ENCODE measurements around the gene DDX27.
A peak's percentile ranks its signal among the peaks of the same experiment; 100 is the strongest.

Gene DDX27

GRCh38 chr20:49247792-49248191 is 28.6 kb downstream of the DDX27 start:
- no peak for DNase-seq (ENCODE audit: low read depth in 3 of 3, low spot score in 1 of 3)

- DNase-seq (ENCODE audit: low read depth in 3 of 3, low spot score in 1 of 3): no peak
These were observed 29.1 kb downstream of the DDX27 start for GRCh38 chr20:49248301-49248700.

DNA sequence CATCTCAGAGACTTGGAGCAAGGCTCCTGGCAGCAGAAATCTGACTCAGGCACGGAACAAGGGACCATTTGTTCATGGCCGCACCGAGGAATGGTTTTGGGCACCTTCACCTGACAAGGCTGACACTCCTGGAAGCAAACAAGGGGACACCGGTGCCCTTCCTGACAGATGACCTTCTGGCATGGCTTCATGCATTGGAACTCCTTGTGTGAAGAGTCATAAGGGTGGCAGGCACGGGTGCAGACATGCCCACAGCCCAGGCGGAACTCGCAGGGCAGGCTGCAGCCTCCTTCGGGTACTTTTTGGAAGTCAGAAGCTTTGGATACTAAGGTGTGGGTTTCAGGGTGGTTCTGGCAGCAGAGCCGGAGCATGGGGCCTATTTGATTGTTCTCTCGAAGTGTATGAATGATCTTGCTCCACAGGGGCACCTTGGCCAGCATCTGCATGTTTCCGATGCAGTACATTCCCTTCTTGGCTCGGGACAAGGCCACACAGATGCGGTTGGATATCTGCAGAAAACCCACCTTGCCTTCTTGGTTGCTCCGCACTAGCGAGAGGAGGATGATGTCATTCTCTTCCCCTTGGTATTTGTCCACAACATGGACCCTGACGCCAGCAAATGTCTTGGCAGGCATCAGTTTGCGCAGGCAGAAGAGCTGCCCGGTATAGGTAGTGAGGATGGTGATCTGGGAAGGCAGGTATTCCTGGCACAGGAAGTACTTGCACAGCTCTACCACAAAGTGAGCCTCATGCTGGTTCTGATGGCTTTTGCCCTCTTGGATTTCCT is 29.9 kb downstream of the DDX27 start:
- no peak for DNase-seq (ENCODE audit: low read depth in 3 of 3, low spot score in 1 of 3)

DNA sequence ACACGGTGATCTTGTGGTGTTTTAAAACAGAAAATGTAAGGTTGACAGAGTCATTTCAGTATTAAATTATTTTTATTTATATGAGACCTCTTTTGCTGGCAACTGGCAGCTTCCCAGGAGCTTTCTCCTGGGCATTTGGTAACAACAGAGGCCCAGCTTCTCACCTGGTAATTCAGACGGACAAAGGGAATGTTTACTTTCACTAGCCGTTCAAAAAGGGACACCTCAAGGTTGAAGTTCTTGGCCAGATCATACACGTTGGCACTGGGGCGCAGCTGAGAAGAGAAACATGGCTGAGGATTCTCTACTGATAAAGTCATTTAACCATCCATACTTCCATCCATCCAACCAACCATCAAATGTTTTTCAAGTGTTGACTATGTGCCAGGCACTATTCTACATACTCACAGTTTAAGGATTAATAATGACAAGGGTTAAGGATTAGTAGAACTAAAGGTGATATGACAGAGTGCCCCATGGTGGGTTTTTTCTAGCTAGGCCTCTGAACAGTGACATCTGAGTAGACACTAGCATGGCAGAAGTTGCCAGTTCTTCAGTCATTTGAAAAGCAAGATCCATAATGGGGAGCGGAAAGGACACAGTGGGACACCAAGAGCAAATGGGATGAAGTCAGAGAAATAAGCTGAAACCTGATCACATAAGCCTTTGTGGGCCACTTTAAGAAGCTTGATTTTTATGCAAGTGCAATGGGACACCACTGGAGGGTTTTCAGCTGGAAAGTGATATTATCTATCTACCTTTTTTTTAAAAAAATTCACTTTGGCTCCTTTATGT is 33.5 kb downstream of the DDX27 start:
- no peak for DNase-seq (ENCODE audit: low read depth in 3 of 3, low spot score in 1 of 3)

GRCh38 chr20:49256261-49256660 is 37.0 kb downstream of the DDX27 start:
- no peak for DNase-seq (ENCODE audit: low read depth in 3 of 3, low spot score in 1 of 3)

- DNase-seq (ENCODE audit: low read depth in 3 of 3, low spot score in 1 of 3): no peak
These were observed 40.1 kb downstream of the DDX27 start for GRCh38 chr20:49259284-49259683.

- DNase-seq (ENCODE audit: low read depth in 3 of 3, low spot score in 1 of 3): no peak
These were observed 40.6 kb downstream of the DDX27 start for GRCh38 chr20:49259799-49260198.

DNA sequence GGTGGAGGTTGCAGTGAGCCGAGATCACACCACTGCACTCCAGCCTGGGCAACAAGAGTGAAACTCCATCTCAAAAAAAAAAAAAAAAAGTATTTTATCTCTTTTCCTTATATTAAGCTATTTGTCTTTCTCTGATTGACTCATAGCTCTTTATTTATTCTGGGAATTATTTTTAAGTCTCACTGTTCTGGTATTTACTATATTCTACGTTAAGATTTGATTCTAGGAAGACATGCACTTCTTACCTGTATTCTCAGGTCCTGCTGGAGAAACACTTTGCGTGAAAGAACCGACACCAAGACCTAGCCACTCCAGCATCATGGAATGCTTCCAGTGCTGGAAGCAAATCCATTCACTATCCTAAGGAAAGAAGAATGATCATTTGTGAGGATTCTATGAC is 41.0 kb downstream of the DDX27 start:
- DNase-seq (ENCODE audit: low read depth in 3 of 3, low spot score in 1 of 3): no peak

- no peak for DNase-seq (ENCODE audit: low read depth in 3 of 3, low spot score in 1 of 3)
These were observed 42.0 kb downstream of the DDX27 start for GRCh38 chr20:49261173-49261572.

DNA sequence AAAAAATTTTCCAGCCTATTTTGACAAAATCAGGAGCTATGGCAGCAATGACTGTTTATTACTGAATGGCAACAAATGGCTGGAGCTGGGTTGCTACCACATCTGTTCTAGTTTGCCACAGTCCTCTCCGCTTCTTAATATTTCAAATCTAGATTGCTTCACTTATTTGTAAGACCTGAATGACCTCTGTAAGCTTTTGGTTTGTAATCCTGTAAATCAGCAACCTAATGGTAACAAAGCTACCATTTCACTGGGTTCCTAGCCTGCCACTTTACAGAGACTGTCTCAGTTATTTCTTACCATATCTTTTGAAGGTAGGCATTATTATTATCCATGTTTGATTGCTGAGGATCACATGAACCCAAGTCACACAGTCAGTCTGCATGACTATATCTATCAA is 43.2 kb downstream of the DDX27 start:
- no peak for DNase-seq (ENCODE audit: low read depth in 3 of 3, low spot score in 1 of 3)

GRCh38 chr20:49267327-49267726 is 48.1 kb downstream of the DDX27 start:
- no peak for DNase-seq (ENCODE audit: low read depth in 3 of 3, low spot score in 1 of 3)

- no peak for DNase-seq (ENCODE audit: low read depth in 3 of 3, low spot score in 1 of 3)
These were observed 49.6 kb downstream of the DDX27 start for GRCh38 chr20:49268600-49269365.

DNA sequence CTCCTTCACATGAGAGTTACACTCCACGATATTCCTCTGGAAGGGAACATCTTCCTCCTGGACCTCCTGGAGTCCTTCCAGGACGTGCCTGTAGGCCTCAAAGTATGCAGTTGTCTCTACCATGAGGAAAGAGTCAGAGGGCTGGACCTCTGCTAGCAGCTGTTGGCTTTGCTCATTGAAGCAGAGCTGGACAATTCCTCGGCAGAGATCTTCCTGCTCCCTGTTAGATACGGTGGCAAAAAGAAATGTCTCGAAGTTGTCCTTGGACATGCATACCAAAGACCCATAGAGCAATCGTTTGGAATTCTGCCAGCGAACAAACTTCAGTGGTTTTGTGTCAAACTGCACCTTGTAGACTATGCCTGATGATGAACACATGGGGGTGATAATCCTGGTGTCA is 51.0 kb downstream of the DDX27 start:
- no peak for DNase-seq (ENCODE audit: low read depth in 3 of 3, low spot score in 1 of 3)

GRCh38 chr20:49270736-49271135 is 51.5 kb downstream of the DDX27 start:
- no peak for DNase-seq (ENCODE audit: low read depth in 3 of 3, low spot score in 1 of 3)

GRCh38 chr20:49272654-49273053 is 53.4 kb downstream of the DDX27 start:
- no peak for DNase-seq (ENCODE audit: low read depth in 3 of 3, low spot score in 1 of 3)

- DNase-seq (ENCODE audit: low read depth in 3 of 3, low spot score in 1 of 3): no peak
These were observed 54.6 kb downstream of the DDX27 start for GRCh38 chr20:49273696-49274277.

DNA sequence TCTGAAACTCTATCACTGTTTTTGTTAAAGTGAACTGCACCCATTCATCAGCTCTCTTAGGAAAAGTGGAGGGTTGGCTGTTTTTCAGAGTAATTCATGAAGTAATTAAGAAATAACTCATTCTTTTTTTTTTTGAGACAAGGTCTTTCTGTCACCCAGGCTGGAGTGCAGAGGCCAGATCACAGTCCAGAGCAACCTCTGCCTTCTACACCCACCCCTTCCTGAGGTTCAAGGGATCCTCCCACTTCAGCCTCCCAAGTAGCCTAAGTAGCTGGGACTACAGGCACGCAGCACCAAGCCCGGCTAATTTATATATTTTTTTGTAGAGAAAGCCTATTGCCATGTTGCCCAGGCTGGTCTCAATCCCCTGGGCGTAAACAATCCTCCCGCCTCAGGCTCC is 56.0 kb downstream of the DDX27 start:
- no peak for DNase-seq (ENCODE audit: low read depth in 3 of 3, low spot score in 1 of 3)

DNA sequence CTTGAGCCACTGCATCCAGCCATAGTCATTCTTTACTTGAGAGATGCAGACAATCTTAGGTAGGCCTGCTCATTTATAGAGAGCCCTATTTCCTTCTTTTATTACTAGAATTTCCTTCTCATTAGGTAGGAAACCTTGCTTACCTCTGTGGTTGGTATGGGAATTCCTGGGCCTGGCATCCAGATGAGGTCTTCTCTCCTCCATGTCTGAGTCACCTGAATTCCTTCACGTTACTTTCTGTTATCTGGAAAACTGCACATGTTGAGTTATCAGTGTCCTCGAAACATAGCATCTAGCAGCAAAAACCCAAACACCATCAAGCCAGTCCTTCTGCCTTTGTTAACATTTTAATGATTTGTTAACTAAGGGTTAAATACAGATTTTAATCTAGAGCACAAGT is 56.4 kb downstream of the DDX27 start:
- DNase-seq (ENCODE audit: low read depth in 3 of 3, low spot score in 1 of 3): no peak

DNA sequence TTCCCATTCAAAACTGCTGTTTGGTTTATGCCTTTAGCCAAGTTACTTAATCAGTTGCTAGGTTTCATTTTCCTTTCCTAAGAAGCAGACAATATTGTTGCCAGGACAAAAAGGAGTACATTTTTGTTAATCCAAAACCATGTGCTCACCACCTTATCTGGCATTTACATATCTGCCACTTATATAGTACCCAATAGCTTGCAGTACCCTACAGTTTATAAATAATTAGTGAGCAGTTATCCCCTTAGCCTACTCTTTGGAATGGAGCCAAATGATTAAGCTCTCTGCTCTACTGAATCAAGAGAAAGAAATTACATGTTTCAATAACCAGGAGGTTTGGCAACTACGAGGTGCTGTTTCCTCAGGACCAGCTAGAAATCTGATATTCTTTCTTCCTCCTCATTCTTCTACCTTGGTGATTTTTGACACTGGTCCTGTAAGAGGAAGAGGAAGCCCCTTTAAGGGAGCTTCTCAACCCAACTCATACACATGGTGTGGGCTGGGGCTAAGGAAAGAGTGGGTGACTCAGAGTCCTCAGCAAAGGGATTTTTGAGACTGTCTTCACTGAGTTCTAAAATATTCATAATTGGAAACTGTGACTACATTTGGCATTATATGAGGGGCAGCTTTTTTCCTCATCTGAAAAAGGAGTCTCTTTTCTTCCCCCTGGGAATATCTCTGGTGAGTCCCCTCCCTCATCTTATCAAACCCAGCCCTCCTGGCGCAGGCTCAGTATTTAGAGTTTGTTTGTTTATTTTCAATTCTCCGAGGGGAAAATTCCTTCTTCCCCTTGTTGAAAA is 57.1 kb downstream of the DDX27 start:
- peak in 2 of 3 donors; percentile 9 to 26 for DNase-seq (ENCODE audit: low read depth in 3 of 3, low spot score in 1 of 3)

GRCh38 chr20:49276961-49277785 is 58.0 kb downstream of the DDX27 start:
- DNase-seq (ENCODE audit: low read depth in 3 of 3, low spot score in 1 of 3): peak in 1 of 3 donors; percentile 37
